Panc1 (cell line): Measurements from ENCODE around the gene CATSPER4. TPM values are rescaled to one million over a fixed set of nuclear protein-coding genes. Genes with fewer than 3 reads are reported as not detected.
A peak's percentile ranks its signal among the peaks of the same experiment; 100 is the strongest.

Experiments used
- ATAC-seq: fragments of 200-7000 bp; cut with Tn5 transposase; 2 replicates; pipeline ENCODE4 v1.9.1; 2020; ENCODE audit warnings: mild to moderate bottlenecking, moderate library complexity
- BruUV-seq: library from RNA; stranded (reverse); fragments of 400-500 nt; replicated peaks from 2 replicates; lab custom pipeline; 2021; lab: Mats Ljungman, UMichigan
- CTCF ChIA-PET: fragments of 300-600 bp; sonication (Branson Sonifier 250); formaldehyde crosslinking; loops from one replicate; lab custom pipeline; 2022; ENCODE audit warnings: antibody characterized with exemption; lab: Charles Lee
- POLR2A ChIA-PET: fragments of 300-600 bp; sonication (Branson Sonifier 250); formaldehyde crosslinking; loops from one replicate; lab custom pipeline; 2022; ENCODE audit warnings: antibody characterized with exemption; lab: Charles Lee
- DNase-seq: peaks from one replicate; pipeline ENCODE4 v3.0.0-alpha.2; 2010; ENCODE audit warnings: low read depth, low spot score
- H3K27ac ChIP-seq: 2 replicates; pipeline ENCODE4 v1.5.1; 2011; ENCODE audit warnings: mild to moderate bottlenecking, low read length, inconsistent platforms
- H3K27me3 ChIP-seq: fragments of 200-500 bp; sonication (Bioruptor generic); 2 replicates; pipeline ENCODE4 v1.6.0; 2014; ENCODE audit warnings: low read length, inconsistent platforms; ENCODE audit not compliant: control insufficient read depth, insufficient read depth
- H3K36me3 ChIP-seq: fragments of 200-500 bp; sonication (Bioruptor generic); 2 replicates; pipeline ENCODE4 v1.5.1; 2014; ENCODE audit warnings: inconsistent platforms, mild to moderate bottlenecking, low read length, moderate library complexity; ENCODE audit not compliant: control insufficient read depth, insufficient read depth
- H3K4me1 ChIP-seq: 2 replicates; pipeline ENCODE4 v1.5.1; 2011; ENCODE audit warnings: inconsistent platforms, mild to moderate bottlenecking, low read length, moderate library complexity; ENCODE audit not compliant: control insufficient read depth, insufficient read depth
- H3K4me3 ChIP-seq, 2 experiments: 2 replicates each; pipeline ENCODE4 v1.5.1; 2011 to 2012; ENCODE audit warnings: low read depth in 2 of 2, low read length in 2 of 2, mild to moderate bottlenecking in 2 of 2, inconsistent platforms in 1 of 2, moderate library complexity in 1 of 2
- H3K9me3 ChIP-seq: fragments of 200-500 bp; sonication (Bioruptor generic); 2 replicates; pipeline ENCODE4 v1.5.1; 2014; ENCODE audit warnings: low read depth, mild to moderate bottlenecking, inconsistent platforms, low read length, moderate library complexity; ENCODE audit not compliant: control insufficient read depth, insufficient read depth
- CTCF ChIP-seq: fragments of 450-650 bp; IDR thresholded peaks from 2 replicates; pipeline ENCODE4 v1.5.1; 2017; ENCODE audit warnings: mild to moderate bottlenecking
- POLR2AphosphoS5 ChIP-seq: IDR thresholded peaks from 2 replicates; pipeline ENCODE4 v1.6.1; 2012; ENCODE audit warnings: mild to moderate bottlenecking, low read depth, low read length, moderate library complexity
- REST ChIP-seq, 2 experiments: IDR thresholded peaks; 2 replicates each; pipeline ENCODE4 v1.6.1; 2011 to 2012; ENCODE audit warnings: low read depth in 2 of 2, control low read depth in 1 of 2, low read length in 1 of 2, mild to moderate bottlenecking in 1 of 2, moderate library complexity in 1 of 2; ENCODE audit not compliant: insufficient read depth in 1 of 2
- SIN3A ChIP-seq: IDR thresholded peaks from 2 replicates; pipeline ENCODE4 v1.6.1; 2012; ENCODE audit warnings: low read depth, mild to moderate bottlenecking, low read length, moderate library complexity, borderline replicate concordance; ENCODE audit not compliant: insufficient read depth
- TCF7L2 ChIP-seq: IDR thresholded peaks from 2 replicates; pipeline ENCODE4 v1.6.1; 2011; ENCODE audit warnings: mild to moderate bottlenecking, low read depth, low read length, inconsistent platforms
- in situ Hi-C: cut with HindIII; loops from 2 replicates; pipeline ENCODE4 v1.10.0; 2016; ENCODE audit warnings: low sequenced_read_pairs, low pct_unique_long_range_greater_than_20kb
- intact Hi-C: fragments of 100-400 bp; cut with micrococcal nuclease; formaldehyde crosslinking; loops from one replicate; pipeline ENCODE4 v1.10.0; 2022; ENCODE audit not compliant: unreplicated experiment
- total RNA-seq: library from RNA; stranded (reverse); gene quantifications from one replicate; pipeline ENCODE4 v1.2.1, GENCODE V29; 2021; ENCODE audit not compliant: unreplicated experiment

Gene CATSPER4
- total RNA-seq, 1 experiment from 2014 or later, result not detected

GRCh38 chr1:26161415-26162219, 28.8 kb upstream of the CATSPER4 start:
- in situ Hi-C loops, result no loop called here
- ChIA-PET CTCF (no interaction called here), POLR2A (no interaction called here)
- H3K27ac ChIP-seq, result peak overlapping the region; percentile 73
- no peaks in the 10 kb centered on the region for H3K9me3 ChIP-seq
- TF ChIP-seq CTCF (peak; percentile 39; the same call in 1 of the 2 replicates), REST (IDR thresholded peaks at IDR 0.05; ENCODE audit: insufficient read depth in 1 of 2, low read depth in 2 of 2, low read length in 1 of 2) (no peak)
- H3K27me3 ChIP-seq, result no peaks in the 10 kb centered on the region
- DNase-seq (no peak), ATAC-seq (peak; percentile 71)
- H3K4me1 ChIP-seq, result peaks cover 6% of the 10 kb centered on the region; the same call in 1 of the 2 replicates
- peak overlapping the region; percentile 47 to 56 for H3K4me3 ChIP-seq
- BruUV-seq, result no TSS peak
- H3K36me3 ChIP-seq, result no peaks in the 10 kb centered on the region
- intact Hi-C loops, result no loop called here

GRCh38 chr1:26162220-26162709, 28.1 kb upstream of the CATSPER4 start:
- ChIA-PET POLR2A (interaction anchor here (0.6 kb wide), 1 partner anchor 147 kb away, joined by 6 read pairs; no protein-coding TSS in a partner anchor), CTCF (no interaction called here)
- peak overlapping the region; percentile 67 for H3K27ac ChIP-seq
- ATAC-seq (no peak; the same call in 1 of the 2 replicates), DNase-seq (no peak)
- peaks cover 6% of the 10 kb centered on the region; the same call in 1 of the 2 replicates for H3K4me1 ChIP-seq
- no peak for TF ChIP-seq TCF7L2
- TF ChIP-seq CTCF, result no peak
- TF ChIP-seq POLR2AphosphoS5, result no peak
- TF ChIP-seq REST (IDR thresholded peaks at IDR 0.05; ENCODE audit: insufficient read depth in 1 of 2, low read depth in 2 of 2, low read length in 1 of 2), result no peak
- no peak for TF ChIP-seq SIN3A
- H3K4me3 ChIP-seq, result peak overlapping the region; percentile 47 to 56
- intact Hi-C loops (no loop called here), in situ Hi-C loops (no loop called here)
- H3K36me3 ChIP-seq, result no peaks in the 10 kb centered on the region
- BruUV-seq, result no TSS peak
- no peaks in the 10 kb centered on the region for H3K9me3 ChIP-seq
- no peaks in the 10 kb centered on the region for H3K27me3 ChIP-seq
